ENCODE results near the gene PRMT3. TPM values are rescaled to one million over a fixed set of nuclear protein-coding genes. Genes with fewer than 3 reads are reported as not detected.

Gene PRMT3
- total and polyA plus RNA-seq, 2 of the 13 experiments (the other 11 are each of a cell fraction or from before 2014, with no cell fraction given) = 9.1 to 27.7 TPM

DNA sequence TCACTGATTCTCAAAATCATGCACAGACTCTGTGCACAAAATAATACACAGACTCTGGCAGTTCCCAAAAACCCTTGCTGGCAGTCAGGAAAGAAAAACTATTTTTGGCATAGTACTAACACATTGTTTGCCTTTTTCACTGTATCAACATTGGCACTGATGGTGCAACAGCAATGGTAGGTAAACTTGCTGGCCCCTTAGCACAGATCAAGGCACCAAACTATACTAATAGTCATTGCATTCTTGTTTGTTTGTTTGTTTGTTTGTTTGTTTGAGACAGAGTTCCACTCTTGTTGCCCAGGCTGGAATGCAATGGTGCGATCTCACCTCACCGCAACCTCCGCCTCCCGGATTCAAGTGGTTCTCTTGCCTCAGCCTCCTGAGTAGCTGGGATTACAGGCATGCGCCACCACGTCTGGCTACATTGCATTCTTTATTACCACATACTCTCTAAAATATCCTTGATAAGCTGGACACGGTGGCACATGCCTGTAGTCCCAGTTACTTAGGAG, 130.9 kb downstream of the PRMT3 start (continued):
- TF ChIP-seq GLI4 (CRISPR knock-in tag; IDR thresholded peaks at IDR 0.05; ENCODE audit: borderline replicate concordance) (no peak), SNAI1 (CRISPR knock-in tag; IDR thresholded peaks at IDR 0.05; ENCODE audit: borderline replicate concordance) (no peak), MEF2D (CRISPR knock-in tag; IDR thresholded peaks at IDR 0.05) (peak; percentile 72), MBNL3 (CRISPR knock-in tag; conservative IDR thresholded peaks at IDR 0.05) (no peak), RCOR2 (CRISPR knock-in tag; IDR thresholded peaks at IDR 0.05) (no peak), ZNF557 (CRISPR knock-in tag; IDR thresholded peaks at IDR 0.05) (no peak), EP300 (IDR thresholded peaks at IDR 0.05; ENCODE audit: low read depth in 2 of 2, low read length in 2 of 2) (no peak), EP300 (CRISPR knock-in tag; IDR thresholded peaks at IDR 0.05; ENCODE audit: borderline replicate concordance) (no peak), ZBTB14 (CRISPR knock-in tag; IDR thresholded peaks at IDR 0.05) (no peak), HMG20A (CRISPR knock-in tag; IDR thresholded peaks at IDR 0.05; ENCODE audit: borderline replicate concordance) (peak; percentile 56; the same call in 1 of the 2 replicates), RFX5 (IDR thresholded peaks at IDR 0.05; ENCODE audit: low read depth, low read length) (no peak), PAXIP1 (CRISPR knock-in tag; conservative IDR thresholded peaks at IDR 0.05) (no peak), MYC (CRISPR knock-in tag; IDR thresholded peaks at IDR 0.05; ENCODE audit: borderline replicate concordance) (no peak), ELF4 (CRISPR knock-in tag; IDR thresholded peaks at IDR 0.05; ENCODE audit: borderline replicate concordance) (no peak), ZNF446 (CRISPR knock-in tag; IDR thresholded peaks at IDR 0.05) (no peak), ZFP1 (CRISPR knock-in tag; IDR thresholded peaks at IDR 0.05) (no peak), ZNF34 (CRISPR knock-in tag; IDR thresholded peaks at IDR 0.05; ENCODE audit: borderline replicate concordance) (no peak), TBX3 (IDR thresholded peaks at IDR 0.05; ENCODE audit: borderline replicate concordance) (peak; percentile 20; the same call in 1 of the 2 replicates), ZNF160 (CRISPR knock-in tag; IDR thresholded peaks at IDR 0.05) (no peak), TOE1 (CRISPR knock-in tag; IDR thresholded peaks at IDR 0.05) (no peak), PRPF4 (IDR thresholded peaks at IDR 0.05; ENCODE audit: low read depth, low read length, poor library complexity, severe bottlenecking) (no peak), AHR (CRISPR knock-in tag; IDR thresholded peaks at IDR 0.05) (no peak), HHEX (CRISPR knock-in tag; IDR thresholded peaks at IDR 0.05) (no peak), FOXO4 (CRISPR knock-in tag; conservative IDR thresholded peaks at IDR 0.05) (no peak), SRSF4 (IDR thresholded peaks at IDR 0.05; ENCODE audit: low read depth, low read length, poor library complexity, severe bottlenecking) (no peak), ZNF138 (CRISPR knock-in tag; IDR thresholded peaks at IDR 0.05; ENCODE audit: low read depth) (no peak)
